Erythroblast (primary cell): Measurements from ENCODE around the gene NCAPD3.

Experiments
- GATA1 ChIP-seq: IDR thresholded peaks from 2 replicates; pipeline ENCODE4 v1.6.1; 2011; ENCODE audit warnings: low read depth, mild to moderate bottlenecking, control low read depth, low read length, moderate library complexity
- POLR2A ChIP-seq: IDR thresholded peaks from 2 replicates; pipeline ENCODE4 v1.6.1; 2011; ENCODE audit warnings: mild to moderate bottlenecking, low read length

GRCh38 chr11:134246678-134247077 is 22.9 kb upstream of the NCAPD3 start:
- no peak for TF ChIP-seq POLR2A
- no peak for TF ChIP-seq GATA1
